Fibroblast of the aortic adventitia (primary cell): ENCODE data around the gene BCAS3. TPM values are rescaled to one million over a fixed set of nuclear protein-coding genes. Genes with fewer than 3 reads are reported as not detected.
A peak's percentile ranks its signal among the peaks of the same experiment; 100 is the strongest.

Source experiments
- DNase-seq: peaks from one replicate; pipeline ENCODE4 v3.0.0-alpha.2; 2010; ENCODE audit warnings: low read depth
- H3K4me3 ChIP-seq: 2 replicates; pipeline ENCODE4 v1.5.1; 2011; ENCODE audit warnings: low read depth, mild to moderate bottlenecking, control low read depth, low read length, moderate library complexity
- total RNA-seq: library from RNA; depleted of rRNA; stranded (reverse); fragments of >200 nt; gene quantifications from 2 replicates; pipeline ENCODE4 v1.2.3, GENCODE V29; 2012; ENCODE audit warnings: low replicate concordance
- TF ChIP-seq, protein P1 (sequence below): IDR thresholded peaks from 2 replicates; pipeline ENCODE4 v1.5.1; 2011; ENCODE audit warnings: mild to moderate bottlenecking, low read length, control low read depth, inconsistent platforms; ENCODE audit not compliant: insufficient read depth

The BCAS3 gene
- total RNA-seq, 1 donor: 29.6 TPM

- TF ChIP-seq, protein P1, sequence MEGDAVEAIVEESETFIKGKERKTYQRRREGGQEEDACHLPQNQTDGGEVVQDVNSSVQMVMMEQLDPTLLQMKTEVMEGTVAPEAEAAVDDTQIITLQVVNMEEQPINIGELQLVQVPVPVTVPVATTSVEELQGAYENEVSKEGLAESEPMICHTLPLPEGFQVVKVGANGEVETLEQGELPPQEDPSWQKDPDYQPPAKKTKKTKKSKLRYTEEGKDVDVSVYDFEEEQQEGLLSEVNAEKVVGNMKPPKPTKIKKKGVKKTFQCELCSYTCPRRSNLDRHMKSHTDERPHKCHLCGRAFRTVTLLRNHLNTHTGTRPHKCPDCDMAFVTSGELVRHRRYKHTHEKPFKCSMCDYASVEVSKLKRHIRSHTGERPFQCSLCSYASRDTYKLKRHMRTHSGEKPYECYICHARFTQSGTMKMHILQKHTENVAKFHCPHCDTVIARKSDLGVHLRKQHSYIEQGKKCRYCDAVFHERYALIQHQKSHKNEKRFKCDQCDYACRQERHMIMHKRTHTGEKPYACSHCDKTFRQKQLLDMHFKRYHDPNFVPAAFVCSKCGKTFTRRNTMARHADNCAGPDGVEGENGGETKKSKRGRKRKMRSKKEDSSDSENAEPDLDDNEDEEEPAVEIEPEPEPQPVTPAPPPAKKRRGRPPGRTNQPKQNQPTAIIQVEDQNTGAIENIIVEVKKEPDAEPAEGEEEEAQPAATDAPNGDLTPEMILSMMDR: peak; percentile 96
- DNase-seq: peak; percentile 84
- H3K4me3 ChIP-seq: peak overlapping the region; percentile 35
Observed at GRCh38 chr17:61416540-61417363, 739.1 kb downstream of the BCAS3 start.

DNA sequence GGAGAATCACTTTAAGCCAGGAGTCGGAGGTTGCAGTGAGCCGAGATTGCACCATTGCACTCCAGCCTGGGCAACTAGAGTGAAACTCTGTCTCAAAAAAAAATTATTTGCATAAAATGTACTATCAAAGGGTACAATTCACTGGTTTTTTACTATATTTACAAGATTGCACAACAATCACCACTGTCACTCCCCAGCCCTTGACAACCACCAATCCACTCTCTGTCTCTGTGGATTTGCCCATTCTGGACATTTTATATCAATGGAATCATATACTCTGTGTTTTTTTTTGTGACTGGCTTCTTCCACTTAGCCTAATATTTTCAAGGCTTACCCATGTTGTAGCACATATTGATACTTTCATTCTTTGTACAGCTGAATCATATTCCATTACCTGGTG lies 740.8 kb downstream of the BCAS3 start:
- TF ChIP-seq, protein P1: no peak
- DNase-seq: no peak
- no peak overlapping the region for H3K4me3 ChIP-seq

GRCh38 chr17:61419496-61420046 lies 741.9 kb downstream of the BCAS3 start:
- DNase-seq: no peak
- H3K4me3 ChIP-seq: no peak overlapping the region
- TF ChIP-seq, protein P1: no peak

DNA sequence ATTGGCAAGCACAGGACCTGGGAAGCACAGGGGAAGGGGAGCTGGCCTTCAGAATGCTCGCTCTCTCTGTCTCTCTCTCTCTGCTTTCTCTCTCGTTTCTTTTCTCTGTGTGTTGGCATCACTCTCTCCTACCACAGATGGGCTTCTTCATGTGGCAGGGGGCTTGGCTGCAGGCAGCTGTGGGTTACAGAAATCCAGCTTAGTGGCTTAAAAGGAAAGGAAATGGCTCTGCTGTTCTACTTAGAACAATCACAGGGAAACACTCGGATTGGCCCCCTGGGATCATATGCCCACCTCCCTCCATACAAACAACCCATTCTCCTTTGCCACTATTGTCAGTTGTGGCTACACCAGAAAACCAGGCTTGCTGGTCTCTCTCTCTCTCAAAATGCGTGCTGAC lies 742.4 kb downstream of the BCAS3 start:
- no peak overlapping the region for H3K4me3 ChIP-seq
- no peak for DNase-seq
- TF ChIP-seq, protein P1: no peak

GRCh38 chr17:61420745-61421398 lies 743.2 kb downstream of the BCAS3 start:
- DNase-seq: no peak
- H3K4me3 ChIP-seq: no peak overlapping the region
- TF ChIP-seq, protein P1: no peak

DNA sequence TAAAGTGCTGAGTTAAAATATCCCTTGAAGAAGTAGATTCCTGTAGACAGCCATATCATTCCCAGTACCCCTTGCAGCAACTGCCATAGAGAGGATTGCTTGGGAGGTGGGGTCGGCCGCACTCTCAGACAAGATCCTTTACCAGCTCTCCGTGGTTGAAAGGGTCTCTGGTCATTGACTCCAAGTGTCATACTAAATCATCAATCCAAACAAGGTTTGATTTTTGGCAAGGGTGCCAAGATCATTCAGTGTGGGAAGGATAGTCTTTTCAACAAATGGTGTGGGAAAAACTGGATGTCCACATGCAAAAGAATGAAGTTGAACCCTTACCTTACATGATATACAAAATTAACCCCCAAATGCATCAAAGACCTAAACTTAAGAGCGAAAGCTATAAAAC lies 743.8 kb downstream of the BCAS3 start:
- H3K4me3 ChIP-seq: no peak overlapping the region
- TF ChIP-seq, protein P1: no peak
- DNase-seq: no peak
